HepG2 (cell line): ENCODE data around the gene GEMIN8. TPM values are rescaled to one million over a fixed set of nuclear protein-coding genes. Genes with fewer than 3 reads are reported as not detected.

Experiments
- ATAC-seq: fragments of 200-7000 bp; cut with Tn5 transposase; 3 replicates; pipeline ENCODE4 v1.9.1; 2020; ENCODE audit warnings: mild to moderate bottlenecking, moderate library complexity
- BruUV-seq: library from RNA; stranded (reverse); fragments of 400-500 nt; replicated peaks from 2 replicates; lab custom pipeline; 2021; lab: Mats Ljungman, UMichigan
- CTCF ChIA-PET: fragments of 300-600 bp; formaldehyde crosslinking; extraction: SDS; loops from one replicate; lab custom pipeline; 2021; ENCODE audit warnings: low total read pairs, inconsistent platforms, low intra/inter-chr PET ratio; lab: Yijun Ruan, JAX
- POLR2A ChIA-PET: fragments of 350-600 bp; sonication (Branson Sonifier 250); formaldehyde crosslinking; loops from one replicate; lab custom pipeline; 2020; ENCODE audit warnings: antibody characterized with exemption, inconsistent platforms; lab: Yijun Ruan, JAX
- DNase-seq: peaks from one replicate; pipeline ENCODE4 v3.0.0-alpha.2; 2015; ENCODE audit warnings: low spot score
- FAIRE-seq: peaks from 3 replicates; lab custom pipeline; 2011; peaks lifted over from hg19 to GRCh38; lab: Jason Lieb, UNC
- H2AFZ ChIP-seq: one replicate; pipeline ENCODE4 v1.6.1; 2011; ENCODE audit warnings: low read length, inconsistent platforms
- H3K27ac ChIP-seq: fragments of 300-600 bp; 3 replicates; pipeline ENCODE4 v1.8.0; 2011; ENCODE audit warnings: mixed run types, mild to moderate bottlenecking, mixed read lengths, low read length, inconsistent platforms; ENCODE audit not compliant: insufficient read depth; ENCODE audit errors: extremely low read length
- H3K27me3 ChIP-seq, 2 experiments: fragments of 200-600 bp in 1 of 2; 2 replicates in 1 of 2; 3 replicates in 1 of 2; pipeline versions ENCODE4 v1.6.0 to v1.8.0; 2011; ENCODE audit warnings: low read length in 2 of 2, mild to moderate bottlenecking in 2 of 2, moderate library complexity in 2 of 2, inconsistent platforms in 1 of 2; ENCODE audit not compliant: insufficient read depth in 2 of 2, control insufficient read depth in 1 of 2
- H3K36me3 ChIP-seq, 2 experiments: fragments of 200-600 bp in 1 of 2; replicated peaks in 1 of 2; 2 replicates in 1 of 2; 3 replicates in 1 of 2; pipeline versions ENCODE4 v1.5.1 to v1.8.0; 2011; ENCODE audit warnings: low read length in 2 of 2, inconsistent platforms in 1 of 2; ENCODE audit not compliant: insufficient read depth in 2 of 2, control insufficient read depth in 1 of 2
- H3K4me1 ChIP-seq: 2 replicates; pipeline ENCODE4 v1.5.1; 2012; ENCODE audit warnings: low read length, inconsistent platforms; ENCODE audit not compliant: insufficient read depth
- H3K4me2 ChIP-seq: 2 replicates; pipeline ENCODE4 v1.6.0; 2011; ENCODE audit warnings: low read depth, low read length, inconsistent platforms
- H3K4me3 ChIP-seq, 3 experiments: fragments of 200-600 bp in 1 of 3; sonication (generic), shearing (Covaris generic) in 1 of 3; replicated peaks in 1 of 3; 2 replicates each; pipeline ENCODE4 v1.5.1; 2011 to 2016; ENCODE audit warnings: low read length in 3 of 3, inconsistent platforms in 2 of 3, low read depth in 2 of 3, mild to moderate bottlenecking in 2 of 3, control low read depth in 1 of 3, mixed read lengths in 1 of 3; ENCODE audit not compliant: insufficient read depth in 1 of 3
- H3K79me2 ChIP-seq: one replicate; pipeline ENCODE4 v1.6.1; 2011; ENCODE audit warnings: low read length, inconsistent platforms; ENCODE audit not compliant: insufficient read depth
- H3K9ac ChIP-seq: 2 replicates; pipeline ENCODE4 v1.6.0; 2011; ENCODE audit warnings: mild to moderate bottlenecking, low read depth, low read length, inconsistent platforms; ENCODE audit not compliant: insufficient read depth
- H3K9me3 ChIP-seq: 2 replicates; pipeline ENCODE4 v1.5.1; 2012; ENCODE audit warnings: mild to moderate bottlenecking, low read length
- H4K20me1 ChIP-seq: 2 replicates; pipeline ENCODE4 v1.6.0; 2011; ENCODE audit warnings: inconsistent platforms, mild to moderate bottlenecking, low read length, moderate library complexity; ENCODE audit not compliant: insufficient read depth
- ATF6 ChIP-seq: sonication (generic); formaldehyde crosslinking; conservative IDR thresholded peaks from 2 replicates; pipeline ENCODE4 v1.4.0; 2020; ENCODE audit warnings: missing genetic modification reagents
- NFIC ChIP-seq: IDR thresholded peaks from 2 replicates; pipeline ENCODE4 v1.6.1; 2012; ENCODE audit warnings: mild to moderate bottlenecking, low read length, inconsistent platforms
- PCBP1 ChIP-seq: fragments of 200-400 bp; formaldehyde crosslinking; IDR thresholded peaks from 2 replicates; pipeline ENCODE4 v1.6.1; 2017; ENCODE audit warnings: mild to moderate bottlenecking, low read depth, low read length, borderline replicate concordance
- RAD21 ChIP-seq: fragments of 450-650 bp; formaldehyde crosslinking; IDR thresholded peaks from 2 replicates; pipeline ENCODE4 v1.5.0; 2020; ENCODE audit warnings: mild to moderate bottlenecking
- RFXAP ChIP-seq: sonication (generic); formaldehyde crosslinking; IDR thresholded peaks from 2 replicates; pipeline ENCODE4 v1.4.0; 2020; ENCODE audit warnings: missing genetic modification reagents, borderline replicate concordance
- SMC3 ChIP-seq: IDR thresholded peaks from 2 replicates; pipeline ENCODE4 v1.6.1; 2011; ENCODE audit warnings: low read length, improper control_type of control experiment
- SSRP1 ChIP-seq: IDR thresholded peaks from 2 replicates; pipeline ENCODE4 v1.6.1; 2016; ENCODE audit warnings: control low read depth
- STAG1 ChIP-seq: sonication (generic); formaldehyde crosslinking; IDR thresholded peaks from 2 replicates; pipeline ENCODE4 v1.4.0; 2020; ENCODE audit warnings: missing genetic modification reagents
- ZKSCAN5 ChIP-seq: sonication (generic); formaldehyde crosslinking; IDR thresholded peaks from 2 replicates; pipeline ENCODE4 v1.5.1; 2020; ENCODE audit warnings: mild to moderate bottlenecking, missing genetic modification reagents
- ZNF296 ChIP-seq: sonication (generic); formaldehyde crosslinking; conservative IDR thresholded peaks from 2 replicates; pipeline ENCODE4 v1.5.0; 2020; ENCODE audit warnings: mild to moderate bottlenecking, missing genetic modification reagents
- ZNF367 ChIP-seq: sonication (generic); formaldehyde crosslinking; IDR thresholded peaks from 2 replicates; pipeline ENCODE4 v1.4.0; 2020; ENCODE audit warnings: missing genetic modification reagents, borderline replicate concordance
- ZNF652 ChIP-seq: IDR thresholded peaks from 2 replicates; pipeline ENCODE4 v1.6.1; 2016; ENCODE audit warnings: low read depth, borderline replicate concordance
- ZNF777 ChIP-seq: sonication (generic); formaldehyde crosslinking; IDR thresholded peaks from 2 replicates; pipeline ENCODE4 v1.4.0; 2020; ENCODE audit warnings: missing genetic modification reagents
- WGBS: methylation state at CpG from one replicate; pipeline ENCODE4 v1.1.6; 2017; ENCODE audit warnings: low lambda C conversion rate; 5-methylcytosine and 5-hydroxymethylcytosine counted together
- in situ Hi-C: cut with HindIII; loops from 2 replicates; pipeline ENCODE4 v1.10.0; 2017; ENCODE audit warnings: low pct_unique_long_range_greater_than_20kb; ENCODE audit not compliant: extremely low pct_ligation_motif_present
- intact Hi-C: fragments of 100-400 bp; cut with micrococcal nuclease; formaldehyde crosslinking; loops from one replicate; pipeline ENCODE4 v1.10.0; 2022; ENCODE audit not compliant: unreplicated experiment
- polyA plus RNA-seq, 8 experiments: library from polyadenylated mRNA; depleted of rRNA in 3 of 8; stranded (reverse) in 7 of 8; unstranded in 1 of 8; fragments of >200 nt; fragmentation: Illumina TruSeq in 4 of 8; extraction: Trizol in 4 of 8; gene quantifications; 2 replicates each; pipeline versions ENCODE4 v1.2.1 to v1.2.3, GENCODE V29; 2011 to 2016; ENCODE audit warnings: low read depth in 4 of 8, missing spikeins in 1 of 8, mixed read lengths in 1 of 8; ENCODE audit not compliant: insufficient read depth in 1 of 8
- total RNA-seq, 5 experiments: library from RNA; depleted of rRNA; stranded (reverse); fragments of >200 nt; fragmentation: Illumina TruSeq; extraction: Trizol; gene quantifications; 2 replicates each; pipeline ENCODE4 v1.2.3, GENCODE V29; 2016; ENCODE audit warnings: low read depth in 1 of 5
- TF ChIP-seq, protein P1 (sequence below): sonication (generic); formaldehyde crosslinking; IDR thresholded peaks from 2 replicates; pipeline ENCODE4 v1.8.0; 2023; ENCODE audit warnings: mild to moderate bottlenecking, missing genetic modification reagents
- TF ChIP-seq, protein P2 (sequence below): sonication (generic); formaldehyde crosslinking; IDR thresholded peaks from 2 replicates; pipeline ENCODE4 v1.5.0; 2020; ENCODE audit warnings: mild to moderate bottlenecking, missing genetic modification reagents, moderate library complexity

The GEMIN8 gene
- total and polyA plus RNA-seq, 2 of the 13 experiments (the other 11 are each of a cell fraction or from before 2014, with no cell fraction given), result 9.7 to 23.7 TPM

GRCh38 chrX:14032406-14032805 lies 2.7 kb upstream of the GEMIN8 start:
- H2AFZ ChIP-seq, result no peak overlapping the region
- ATAC-seq (no peak), DNase-seq (peak; percentile 13), FAIRE-seq (peak; percentile 67)
- H3K4me1 ChIP-seq, result peaks cover 11% of the 10 kb centered on the region; the same call in 1 of the 2 replicates
- in situ Hi-C loops (loop anchor here (10.0 kb wide), 2 partner anchors 268 to 518 kb away; no protein-coding TSS in a partner anchor), intact Hi-C loops (loop anchor here (1.0 kb wide), 3 partner anchors 268 to 373 kb away; no protein-coding TSS in a partner anchor)
- H3K27ac ChIP-seq, result no peak overlapping the region
- H3K4me2 ChIP-seq, result peak overlapping the region; percentile 7; the same call in 1 of the 2 replicates
- ChIA-PET POLR2A (interaction anchor here (1.7 kb wide), 1 partner anchor 298 kb away, joined by 4 read pairs; the partner anchor contains the start of genes OFD1 and TRAPPC2), CTCF (interaction anchor here (1.4 to 2.5 kb wide), 3 partner anchors 268 to 526 kb away, joined by 3 to 9 read pairs (median 5); no protein-coding TSS in a partner anchor)
- WGBS, result 0% methylated on average over 2 of the region's 2 CpGs
- H3K36me3 ChIP-seq, result no peaks in the 10 kb centered on the region
- no peaks in the 10 kb centered on the region for H3K79me2 ChIP-seq
- H3K9me3 ChIP-seq, result no peaks in the 10 kb centered on the region
- H3K4me3 ChIP-seq, result no peak overlapping the region
- TF ChIP-seq SMC3 (peak; percentile 49), SSRP1 (no peak), RFXAP (CRISPR knock-in tag) (no peak), RAD21 (CRISPR knock-in tag) (0 out of 2 replicates have a peak, but pooled peaks have one; percentile 30), ZNF777 (CRISPR knock-in tag) (no peak), ZKSCAN5 (CRISPR knock-in tag) (no peak), PCBP1 (no peak), STAG1 (CRISPR knock-in tag) (peak; percentile 68), ZNF652 (CRISPR knock-in tag) (peak; percentile 29; the same call in 1 of the 2 replicates), ZNF367 (CRISPR knock-in tag) (no peak), ATF6 (no peak), NFIC (no peak), ZNF296 (CRISPR knock-in tag) (no peak)
- TF ChIP-seq, protein P1, sequence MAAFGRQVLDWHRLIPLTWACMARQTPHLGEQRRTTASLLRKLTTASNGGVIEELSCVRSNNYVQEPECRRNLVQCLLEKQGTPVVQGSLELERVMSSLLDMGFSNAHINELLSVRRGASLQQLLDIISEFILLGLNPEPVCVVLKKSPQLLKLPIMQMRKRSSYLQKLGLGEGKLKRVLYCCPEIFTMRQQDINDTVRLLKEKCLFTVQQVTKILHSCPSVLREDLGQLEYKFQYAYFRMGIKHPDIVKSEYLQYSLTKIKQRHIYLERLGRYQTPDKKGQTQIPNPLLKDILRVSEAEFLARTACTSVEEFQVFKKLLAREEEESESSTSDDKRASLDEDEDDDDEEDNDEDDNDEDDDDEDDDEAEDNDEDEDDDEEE (CRISPR knock-in tag), result no peak
- TF ChIP-seq, protein P2, sequence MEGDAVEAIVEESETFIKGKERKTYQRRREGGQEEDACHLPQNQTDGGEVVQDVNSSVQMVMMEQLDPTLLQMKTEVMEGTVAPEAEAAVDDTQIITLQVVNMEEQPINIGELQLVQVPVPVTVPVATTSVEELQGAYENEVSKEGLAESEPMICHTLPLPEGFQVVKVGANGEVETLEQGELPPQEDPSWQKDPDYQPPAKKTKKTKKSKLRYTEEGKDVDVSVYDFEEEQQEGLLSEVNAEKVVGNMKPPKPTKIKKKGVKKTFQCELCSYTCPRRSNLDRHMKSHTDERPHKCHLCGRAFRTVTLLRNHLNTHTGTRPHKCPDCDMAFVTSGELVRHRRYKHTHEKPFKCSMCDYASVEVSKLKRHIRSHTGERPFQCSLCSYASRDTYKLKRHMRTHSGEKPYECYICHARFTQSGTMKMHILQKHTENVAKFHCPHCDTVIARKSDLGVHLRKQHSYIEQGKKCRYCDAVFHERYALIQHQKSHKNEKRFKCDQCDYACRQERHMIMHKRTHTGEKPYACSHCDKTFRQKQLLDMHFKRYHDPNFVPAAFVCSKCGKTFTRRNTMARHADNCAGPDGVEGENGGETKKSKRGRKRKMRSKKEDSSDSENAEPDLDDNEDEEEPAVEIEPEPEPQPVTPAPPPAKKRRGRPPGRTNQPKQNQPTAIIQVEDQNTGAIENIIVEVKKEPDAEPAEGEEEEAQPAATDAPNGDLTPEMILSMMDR (CRISPR knock-in tag), result peak; percentile 57
- H4K20me1 ChIP-seq, result no peaks in the 10 kb centered on the region
- no TSS peak for BruUV-seq
- no peaks in the 10 kb centered on the region for H3K27me3 ChIP-seq
- H3K9ac ChIP-seq, result no peak overlapping the region
